C4-2B (cell line): ENCODE results near the gene GRM4.

Experiments
- ZFX ChIP-seq: fragments of 450-650 bp; IDR thresholded peaks from 2 replicates; pipeline ENCODE4 v1.6.1; 2017
- TF ChIP-seq, protein P1 (sequence below): fragments of 450-650 bp; conservative IDR thresholded peaks from 2 replicates; pipeline ENCODE4 v1.5.1; 2017; ENCODE audit warnings: mild to moderate bottlenecking

DNA sequence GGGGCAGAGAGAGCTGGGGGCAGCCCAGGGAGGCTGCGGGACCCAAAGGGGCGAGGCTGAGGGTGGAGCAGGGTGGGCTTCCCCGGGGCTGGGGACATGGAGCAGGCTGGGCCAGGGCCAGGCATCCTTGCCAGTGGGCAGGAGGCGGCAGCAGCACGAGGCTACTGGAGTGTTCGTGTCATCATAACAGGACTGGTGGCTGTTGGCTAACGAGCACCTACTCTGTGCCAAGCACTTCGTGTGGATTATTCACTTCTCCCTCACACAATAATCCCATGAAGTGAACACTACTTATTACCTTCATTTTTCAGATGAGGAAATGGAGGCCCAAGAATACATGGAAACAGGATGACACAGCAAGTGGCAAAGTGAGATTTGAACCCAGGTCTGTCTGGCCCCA lies 41.7 kb downstream of the GRM4 start:
- TF ChIP-seq, protein P1, sequence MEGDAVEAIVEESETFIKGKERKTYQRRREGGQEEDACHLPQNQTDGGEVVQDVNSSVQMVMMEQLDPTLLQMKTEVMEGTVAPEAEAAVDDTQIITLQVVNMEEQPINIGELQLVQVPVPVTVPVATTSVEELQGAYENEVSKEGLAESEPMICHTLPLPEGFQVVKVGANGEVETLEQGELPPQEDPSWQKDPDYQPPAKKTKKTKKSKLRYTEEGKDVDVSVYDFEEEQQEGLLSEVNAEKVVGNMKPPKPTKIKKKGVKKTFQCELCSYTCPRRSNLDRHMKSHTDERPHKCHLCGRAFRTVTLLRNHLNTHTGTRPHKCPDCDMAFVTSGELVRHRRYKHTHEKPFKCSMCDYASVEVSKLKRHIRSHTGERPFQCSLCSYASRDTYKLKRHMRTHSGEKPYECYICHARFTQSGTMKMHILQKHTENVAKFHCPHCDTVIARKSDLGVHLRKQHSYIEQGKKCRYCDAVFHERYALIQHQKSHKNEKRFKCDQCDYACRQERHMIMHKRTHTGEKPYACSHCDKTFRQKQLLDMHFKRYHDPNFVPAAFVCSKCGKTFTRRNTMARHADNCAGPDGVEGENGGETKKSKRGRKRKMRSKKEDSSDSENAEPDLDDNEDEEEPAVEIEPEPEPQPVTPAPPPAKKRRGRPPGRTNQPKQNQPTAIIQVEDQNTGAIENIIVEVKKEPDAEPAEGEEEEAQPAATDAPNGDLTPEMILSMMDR, result no peak
- no peak for TF ChIP-seq ZFX
